HG03558 (cell line): Measurements from ENCODE around the gene SMG5.
"Not testable (repeated sequence)": the region's sequence is repeated elsewhere in the genome, so short reads cannot be mapped to it uniquely, and the experiment has no call there.

Source experiments
- ATAC-seq: cut with Tn5 transposase; IDR thresholded peaks from one replicate; pipeline ENCODE4 v1.9.1; 2021; ENCODE audit warnings: moderate number of reproducible peaks; ENCODE audit not compliant: unreplicated experiment; ENCODE audit errors: extremely low read depth

The SMG5 gene

GRCh38 chr1:156220226-156220625 lies 62.4 kb downstream of the SMG5 start:
- no peak for ATAC-seq

GRCh38 chr1:156217871-156218270 lies 64.8 kb downstream of the SMG5 start:
- ATAC-seq, result no peak

GRCh38 chr1:156216361-156217086 lies 66.1 kb downstream of the SMG5 start:
- ATAC-seq, result not testable (repeated sequence)

GRCh38 chr1:156214024-156214748 lies 68.4 kb downstream of the SMG5 start:
- no peak for ATAC-seq

- no peak for ATAC-seq
These were observed 69.0 kb downstream of the SMG5 start for GRCh38 chr1:156213644-156213966.

GRCh38 chr1:156212833-156213643 lies 69.6 kb downstream of the SMG5 start, which contains the start of gene PMF1:
Gene PMF1 (plus strand): TSS chr1:156213007. CDS start chr1:156213016, 9 bp downstream.
- no peak for ATAC-seq

- ATAC-seq, result no peak
These were observed 70.5 kb downstream of the SMG5 start for GRCh38 chr1:156212130-156212529.

GRCh38 chr1:156211243-156211642 lies 71.4 kb downstream of the SMG5 start:
- no peak for ATAC-seq

- no peak for ATAC-seq
These were observed 77.9 kb downstream of the SMG5 start for GRCh38 chr1:156204686-156205085.

- ATAC-seq, result no peak
These were observed 79.3 kb downstream of the SMG5 start for GRCh38 chr1:156203331-156203730.

GRCh38 chr1:156200044-156200443 lies 82.6 kb downstream of the SMG5 start:
- no peak for ATAC-seq
